CD14-positive monocyte (primary cell): ENCODE data around the gene TSPOAP1. TPM values are rescaled to one million over a fixed set of nuclear protein-coding genes. Genes with fewer than 3 reads are reported as not detected.

Experiments used
- DNase-seq, 3 donors: peaks; one replicate each; pipeline ENCODE4 v3.0.0-alpha.2; 2011 to 2022
- H2AFZ ChIP-seq: 2 replicates; pipeline ENCODE4 v1.6.0; 2012; ENCODE audit warnings: mild to moderate bottlenecking, low read depth, low read length, inconsistent platforms; ENCODE audit not compliant: insufficient read depth, poor library complexity, severe bottlenecking
- H3K27ac ChIP-seq, 2 donors: 1 replicate in 1 of 2; 2 replicates in 1 of 2; pipeline ENCODE4 v1.5.1; 2012 to 2013; ENCODE audit warnings: low read length in 2 of 2, control low read depth in 1 of 2, inconsistent platforms in 1 of 2, low read depth in 1 of 2, mild to moderate bottlenecking in 1 of 2
- H3K27me3 ChIP-seq, 2 donors: one replicate each; pipeline versions ENCODE4 v1.6.0 to v1.6.1; 2011 to 2013; ENCODE audit warnings: low read length in 2 of 2; ENCODE audit not compliant: control insufficient read depth in 2 of 2, insufficient read depth in 2 of 2
- H3K36me3 ChIP-seq, 2 donors: replicated peaks in 1 of 2; 1 replicate in 1 of 2; 2 replicates in 1 of 2; pipeline versions ENCODE4 v1.5.1 to v1.6.1; 2012 to 2013; ENCODE audit warnings: low read length in 2 of 2, control low read depth in 1 of 2, inconsistent platforms in 1 of 2, mild to moderate bottlenecking in 1 of 2; ENCODE audit not compliant: insufficient read depth in 2 of 2, control insufficient read depth in 1 of 2
- H3K4me1 ChIP-seq, 2 donors: 1 replicate in 1 of 2; 2 replicates in 1 of 2; pipeline versions ENCODE4 v1.5.1 to v1.6.1; 2012 to 2013; ENCODE audit warnings: low read length in 2 of 2, control low read depth in 1 of 2, inconsistent platforms in 1 of 2, mild to moderate bottlenecking in 1 of 2, moderate library complexity in 1 of 2; ENCODE audit not compliant: insufficient read depth in 2 of 2, control insufficient read depth in 1 of 2
- H3K4me2 ChIP-seq: replicated peaks from 2 replicates; pipeline ENCODE3; 2012; ENCODE audit warnings: low read length, moderate library complexity, mild to moderate bottlenecking; ENCODE audit not compliant: poor library complexity, severe bottlenecking; ENCODE audit errors: extremely low read depth
- H3K4me3 ChIP-seq, 3 experiments: fragments of 200-600 bp in 1 of 3; sonication (generic) in 1 of 3; replicated peaks in 1 of 3; 1 replicate in 2 of 3; 2 replicates in 1 of 3; pipeline ENCODE4 v1.5.1; 2011 to 2013; ENCODE audit warnings: low read length in 3 of 3, mild to moderate bottlenecking in 3 of 3, control low read depth in 2 of 3, low read depth in 2 of 3, inconsistent platforms in 1 of 3, moderate library complexity in 1 of 3
- H3K79me2 ChIP-seq: 2 replicates; pipeline ENCODE4 v1.6.0; 2012; ENCODE audit warnings: mild to moderate bottlenecking, control low read depth, inconsistent platforms, low read length, moderate library complexity; ENCODE audit not compliant: insufficient read depth
- H3K9ac ChIP-seq: 2 replicates; pipeline ENCODE4 v1.6.0; 2017; ENCODE audit warnings: low read length, mild to moderate bottlenecking; ENCODE audit not compliant: insufficient read depth, poor library complexity, severe bottlenecking
- H3K9me3 ChIP-seq, 2 donors: replicated peaks in 1 of 2; 1 replicate in 1 of 2; 2 replicates in 1 of 2; pipeline versions ENCODE4 v1.5.1 to v1.6.1; 2012 to 2013; ENCODE audit warnings: low read length in 2 of 2, control low read depth in 1 of 2; ENCODE audit not compliant: control insufficient read depth in 1 of 2, insufficient read depth in 1 of 2
- H4K20me1 ChIP-seq: 2 replicates; pipeline ENCODE4 v1.6.0; 2012; ENCODE audit warnings: mild to moderate bottlenecking, low read length, control low read depth, moderate library complexity; ENCODE audit not compliant: insufficient read depth
- H3K27ac Mint-ChIP-seq, 7 donors: one replicate each; pipeline ENCODE4 v1.8.0; 2020; ENCODE audit warnings: mild to moderate bottlenecking in 7 of 7, mixed read lengths in 7 of 7, moderate library complexity in 6 of 7, inconsistent platforms in 2 of 7
- H3K27me3 Mint-ChIP-seq, 3 donors: one replicate each; pipeline ENCODE4 v1.8.0; 2021 to 2022; ENCODE audit warnings: low read depth in 3 of 3, mild to moderate bottlenecking in 3 of 3, mixed read lengths in 3 of 3, moderate library complexity in 3 of 3, inconsistent platforms in 1 of 3
- H3K36me3 Mint-ChIP-seq, 2 donors: one replicate each; pipeline ENCODE4 v1.8.0; 2020; ENCODE audit warnings: mixed read lengths in 2 of 2, inconsistent platforms in 1 of 2, mild to moderate bottlenecking in 1 of 2
- H3K4me1 Mint-ChIP-seq: one replicate; pipeline ENCODE4 v1.8.0; 2020; ENCODE audit warnings: mild to moderate bottlenecking, mixed read lengths
- H3K4me3 Mint-ChIP-seq, 2 donors: one replicate each; pipeline ENCODE4 v1.8.0; 2020; ENCODE audit warnings: mild to moderate bottlenecking in 2 of 2, mixed read lengths in 2 of 2, moderate library complexity in 1 of 2
- H3K9me3 Mint-ChIP-seq, 7 donors: one replicate each; pipeline ENCODE4 v1.8.0; 2020 to 2022; ENCODE audit warnings: mixed read lengths in 7 of 7, mild to moderate bottlenecking in 6 of 7, moderate library complexity in 6 of 7, inconsistent platforms in 2 of 7
- CTCF ChIP-seq: fragments of 200-600 bp; IDR thresholded peaks from one replicate; pipeline ENCODE4 v1.8.0; 2022; ENCODE audit warnings: antibody characterized with exemption, mild to moderate bottlenecking
- WGBS: methylation state at CpG from one replicate; pipeline ENCODE4 v1.1.5; 2013; ENCODE audit warnings: missing lambda C conversion rate; ENCODE audit not compliant: insufficient coverage; 5-methylcytosine and 5-hydroxymethylcytosine counted together
- intact Hi-C, 2 donors: fragments of 100-400 bp; cut with micrococcal nuclease; formaldehyde crosslinking; loops; one replicate each; pipeline versions ENCODE4 v1.15.0 to v1.15.1; 2023
- polyA plus RNA-seq, 3 donors: library from polyadenylated mRNA; depleted of rRNA in 1 of 3; unstranded in 2 of 3; stranded (reverse) in 1 of 3; fragments of 300-500 nt in 2 of 3; fragments of >200 nt in 1 of 3; fragmentation: Illumina TruSeq in 2 of 3; gene quantifications; 1 replicate in 2 of 3; 2 replicates in 1 of 3; pipeline ENCODE4 v1.2.3, GENCODE V29; 2012 to 2021

The TSPOAP1 gene
- polyA plus RNA-seq, 3 donors: 0.10 to 14.0 (median 0.18) TPM

GRCh38 chr17:58353389-58353825, 24.8 kb upstream of the TSPOAP1 start:
- H3K9ac ChIP-seq: no peak overlapping the region
- no peaks in the 10 kb centered on the region for H3K9me3 ChIP-seq
- H3K79me2 ChIP-seq: peaks cover 41% of the 10 kb centered on the region
- Mint-ChIP-seq H3K27ac (peak overlapping the region; percentile 94 to 98 (median 96)), H3K36me3 (peaks cover 17 to 28% of the 10 kb centered on the region in 2 donors), H3K27me3 (peaks cover 0 to 3% (median 0%) of the 10 kb centered on the region in 3 donors), H3K4me1 (peaks cover 38% of the 10 kb centered on the region), H3K4me3 (peak overlapping the region; percentile 100), H3K9me3 (peaks cover 0 to 2% (median 0%) of the 10 kb centered on the region in 7 donors)
- DNase-seq: peak; percentile 27 to 32 (median 29)
- WGBS: no CpG with 5 or more reads among the region's 4 CpGs
- TF ChIP-seq CTCF: no peak
- peak overlapping the region; percentile 92 for H3K4me2 ChIP-seq
- peak overlapping the region in 1 of 2 donors; percentile 95 for H3K27ac ChIP-seq
- peaks cover 25 to 38% of the 10 kb centered on the region in 2 donors for H3K4me1 ChIP-seq
- no peak overlapping the region for H2AFZ ChIP-seq
- no peaks in the 10 kb centered on the region for H3K27me3 ChIP-seq
- peaks cover 16 to 18% of the 10 kb centered on the region in 2 donors for H3K36me3 ChIP-seq
- intact Hi-C loops: loop anchor here (2.0 to 5.0 kb wide), 3 partner anchors 15 to 64 kb away; partner anchors contain the start of gene RNF43 (in 1 of the 2)
- peak overlapping the region in 1 of 3 experiments; percentile 94 for H3K4me3 ChIP-seq
- peaks cover 23% of the 10 kb centered on the region for H4K20me1 ChIP-seq

- Mint-ChIP-seq H3K27ac (peak overlapping the region; percentile 94 to 98 (median 96)), H3K4me1 (peaks cover 38% of the 10 kb centered on the region), H3K36me3 (peaks cover 23 to 33% of the 10 kb centered on the region in 2 donors), H3K9me3 (peaks cover 0 to 2% (median 0%) of the 10 kb centered on the region in 7 donors), H3K4me3 (peak overlapping the region; percentile 100), H3K27me3 (peaks cover 0 to 3% (median 0%) of the 10 kb centered on the region in 3 donors)
- peaks cover 25 to 38% of the 10 kb centered on the region in 2 donors for H3K4me1 ChIP-seq
- WGBS: 1% methylated on average over 9 of the region's 26 CpGs
- H3K36me3 ChIP-seq: peaks cover 22 to 24% of the 10 kb centered on the region in 2 donors
- H3K4me3 ChIP-seq: peak overlapping the region; percentile 79 to 97 (median 94)
- peaks cover 30% of the 10 kb centered on the region for H4K20me1 ChIP-seq
- peak overlapping the region; percentile 79 for H2AFZ ChIP-seq
- H3K79me2 ChIP-seq: peaks cover 47% of the 10 kb centered on the region
- peak overlapping the region; percentile 89 to 95 for H3K27ac ChIP-seq
- no peaks in the 10 kb centered on the region for H3K27me3 ChIP-seq
- peak overlapping the region; percentile 84 for H3K9ac ChIP-seq
- peak overlapping the region; percentile 92 for H3K4me2 ChIP-seq
- TF ChIP-seq CTCF: no peak
- intact Hi-C loops: loop anchor here (2.0 to 5.0 kb wide), 3 partner anchors 14 to 65 kb away; partner anchors contain the start of gene RNF43 (in 1 of the 2)
- H3K9me3 ChIP-seq: no peaks in the 10 kb centered on the region
- peak; percentile 63 to 73 (median 70) for DNase-seq
These were observed 24.2 kb upstream of the TSPOAP1 start for GRCh38 chr17:58352596-58353388.
